HepG2 (cell line): ENCODE data around the gene RRAD. TPM values are rescaled to one million over a fixed set of nuclear protein-coding genes. Genes with fewer than 3 reads are reported as not detected.

Source experiments
- ATM ChIP-seq: fragments of 450-650 bp; IDR thresholded peaks from 2 replicates; pipeline ENCODE4 v1.7.1; 2017; ENCODE audit warnings: mild to moderate bottlenecking, borderline replicate concordance
- BRCA1 ChIP-seq: sonication (generic); formaldehyde crosslinking; IDR thresholded peaks from 2 replicates; pipeline ENCODE4 v1.4.0; 2020; ENCODE audit warnings: missing genetic modification reagents
- BRF2 ChIP-seq: sonication (generic); formaldehyde crosslinking; IDR thresholded peaks from 2 replicates; pipeline ENCODE4 v1.8.1; 2022; ENCODE audit warnings: mild to moderate bottlenecking, missing genetic modification reagents
- DR1 ChIP-seq: sonication (generic); formaldehyde crosslinking; IDR thresholded peaks from 2 replicates; pipeline ENCODE4 v1.8.0; 2021; ENCODE audit warnings: mild to moderate bottlenecking, missing genetic modification reagents, inconsistent platforms
- FUBP1 ChIP-seq: sonication (generic); formaldehyde crosslinking; IDR thresholded peaks from 2 replicates; pipeline ENCODE4 v1.5.1; 2020; ENCODE audit warnings: missing genetic modification reagents, mild to moderate bottlenecking, borderline replicate concordance
- JARID2 ChIP-seq: sonication (generic); formaldehyde crosslinking; IDR thresholded peaks from 2 replicates; pipeline ENCODE4 v1.8.1; 2023; ENCODE audit warnings: missing genetic modification reagents, inconsistent platforms; ENCODE audit not compliant: insufficient replicate concordance
- LBX2 ChIP-seq: sonication (generic); formaldehyde crosslinking; IDR thresholded peaks from 2 replicates; pipeline ENCODE4 v1.5.0; 2020; ENCODE audit warnings: missing genetic modification reagents, mild to moderate bottlenecking, borderline replicate concordance
- MXD3 ChIP-seq: IDR thresholded peaks from 2 replicates; pipeline ENCODE4 v1.6.1; 2016; ENCODE audit warnings: mild to moderate bottlenecking, missing biosample characterization, missing genetic modification reagents
- NFIC ChIP-seq: IDR thresholded peaks from 2 replicates; pipeline ENCODE4 v1.6.1; 2012; ENCODE audit warnings: mild to moderate bottlenecking, low read length, inconsistent platforms
- NR0B2 ChIP-seq: sonication (generic); formaldehyde crosslinking; IDR thresholded peaks from 2 replicates; pipeline ENCODE4 v1.4.0; 2020; ENCODE audit warnings: mild to moderate bottlenecking, missing genetic modification reagents
- ZFP36 ChIP-seq: fragments of 150-350 bp; IDR thresholded peaks from 2 replicates; pipeline ENCODE4 v1.6.1; 2018; ENCODE audit warnings: borderline replicate concordance, low read length, low read depth; ENCODE audit not compliant: partially characterized antibody
- ZFP41 ChIP-seq: sonication (generic); formaldehyde crosslinking; IDR thresholded peaks from 2 replicates; pipeline ENCODE4 v1.4.0; 2020; ENCODE audit warnings: mild to moderate bottlenecking, missing genetic modification reagents, borderline replicate concordance
- ZMYM2 ChIP-seq: sonication (generic); formaldehyde crosslinking; IDR thresholded peaks from 2 replicates; pipeline ENCODE4 v1.8.0; 2022; ENCODE audit warnings: mild to moderate bottlenecking, missing genetic modification reagents
- ZNF124 ChIP-seq: sonication (generic); formaldehyde crosslinking; IDR thresholded peaks from 2 replicates; pipeline ENCODE4 v1.4.0; 2020; ENCODE audit warnings: missing genetic modification reagents
- ZNF496 ChIP-seq: sonication (generic); formaldehyde crosslinking; IDR thresholded peaks from 2 replicates; pipeline ENCODE4 v1.8.1; 2023; ENCODE audit warnings: mild to moderate bottlenecking, moderate library complexity, missing genetic modification reagents; ENCODE audit not compliant: insufficient replicate concordance
- polyA plus RNA-seq, 8 experiments: library from polyadenylated mRNA; depleted of rRNA in 3 of 8; stranded (reverse) in 7 of 8; unstranded in 1 of 8; fragments of >200 nt; fragmentation: Illumina TruSeq in 4 of 8; extraction: Trizol in 4 of 8; gene quantifications; 2 replicates each; pipeline versions ENCODE4 v1.2.1 to v1.2.3, GENCODE V29; 2011 to 2016; ENCODE audit warnings: low read depth in 4 of 8, missing spikeins in 1 of 8, mixed read lengths in 1 of 8; ENCODE audit not compliant: insufficient read depth in 1 of 8
- total RNA-seq, 5 experiments: library from RNA; depleted of rRNA; stranded (reverse); fragments of >200 nt; fragmentation: Illumina TruSeq; extraction: Trizol; gene quantifications; 2 replicates each; pipeline ENCODE4 v1.2.3, GENCODE V29; 2016; ENCODE audit warnings: low read depth in 1 of 5
- TF ChIP-seq, protein P1 (sequence below): sonication (generic); formaldehyde crosslinking; IDR thresholded peaks from 2 replicates; pipeline ENCODE4 v1.5.1; 2020; ENCODE audit warnings: mild to moderate bottlenecking, missing genetic modification reagents
- TF ChIP-seq, protein P2 (sequence below): sonication (generic); formaldehyde crosslinking; IDR thresholded peaks from 2 replicates; pipeline ENCODE4 v1.5.0; 2020; ENCODE audit warnings: mild to moderate bottlenecking, missing genetic modification reagents

RRAD gene
- total and polyA plus RNA-seq, 2 of the 13 experiments (the other 11 are each of a cell fraction or from before 2014, with no cell fraction given): 0.80 to 1.1 TPM

- TF ChIP-seq, protein P1, sequence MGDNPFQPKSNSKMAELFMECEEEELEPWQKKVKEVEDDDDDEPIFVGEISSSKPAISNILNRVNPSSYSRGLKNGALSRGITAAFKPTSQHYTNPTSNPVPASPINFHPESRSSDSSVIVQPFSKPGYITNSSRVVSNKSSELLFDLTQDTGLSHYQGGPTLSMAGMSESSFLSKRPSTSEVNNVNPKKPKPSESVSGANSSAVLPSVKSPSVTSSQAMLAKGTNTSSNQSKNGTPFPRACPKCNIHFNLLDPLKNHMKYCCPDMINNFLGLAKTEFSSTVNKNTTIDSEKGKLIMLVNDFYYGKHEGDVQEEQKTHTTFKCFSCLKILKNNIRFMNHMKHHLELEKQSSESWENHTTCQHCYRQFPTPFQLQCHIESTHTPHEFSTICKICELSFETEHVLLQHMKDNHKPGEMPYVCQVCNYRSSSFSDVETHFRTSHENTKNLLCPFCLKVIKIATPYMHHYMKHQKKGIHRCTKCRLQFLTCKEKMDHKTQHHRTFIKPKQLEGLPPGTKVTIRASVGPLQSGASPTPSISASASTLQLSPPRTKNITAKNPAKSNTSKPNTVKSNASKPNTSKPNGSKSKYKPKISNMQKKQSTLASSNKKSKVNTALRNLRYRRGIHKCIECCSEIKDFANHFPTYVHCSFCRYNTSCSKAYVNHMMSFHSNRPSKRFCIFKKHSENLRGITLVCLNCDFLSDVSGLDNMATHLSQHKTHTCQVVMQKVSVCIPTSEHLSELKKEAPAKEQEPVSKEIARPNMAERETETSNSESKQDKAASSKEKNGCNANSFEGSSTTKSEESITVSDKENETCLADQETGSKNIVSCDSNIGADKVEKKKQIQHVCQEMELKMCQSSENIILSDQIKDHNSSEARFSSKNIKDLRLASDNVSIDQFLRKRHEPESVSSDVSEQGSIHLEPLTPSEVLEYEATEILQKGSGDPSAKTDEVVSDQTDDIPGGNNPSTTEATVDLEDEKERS (CRISPR knock-in tag): peak; percentile 82
- TF ChIP-seq ZMYM2 (CRISPR knock-in tag) (peak; percentile 84), ZFP36 (no peak), ZNF496 (CRISPR knock-in tag) (no peak), LBX2 (CRISPR knock-in tag) (peak; percentile 49), MXD3 (CRISPR knock-in tag) (peak; percentile 84), FUBP1 (CRISPR knock-in tag) (no peak), BRCA1 (peak; percentile 95), DR1 (CRISPR knock-in tag) (peak; percentile 93), NFIC (no peak), JARID2 (CRISPR knock-in tag) (peak; percentile 90), ZNF124 (CRISPR knock-in tag) (peak; percentile 68; the same call in 1 of the 2 replicates), NR0B2 (CRISPR knock-in tag) (peak; percentile 92), BRF2 (CRISPR knock-in tag) (peak; percentile 32; the same call in 1 of the 2 replicates), ATM (no peak), ZFP41 (CRISPR knock-in tag) (peak; percentile 84; the same call in 1 of the 2 replicates)
- TF ChIP-seq, protein P2, sequence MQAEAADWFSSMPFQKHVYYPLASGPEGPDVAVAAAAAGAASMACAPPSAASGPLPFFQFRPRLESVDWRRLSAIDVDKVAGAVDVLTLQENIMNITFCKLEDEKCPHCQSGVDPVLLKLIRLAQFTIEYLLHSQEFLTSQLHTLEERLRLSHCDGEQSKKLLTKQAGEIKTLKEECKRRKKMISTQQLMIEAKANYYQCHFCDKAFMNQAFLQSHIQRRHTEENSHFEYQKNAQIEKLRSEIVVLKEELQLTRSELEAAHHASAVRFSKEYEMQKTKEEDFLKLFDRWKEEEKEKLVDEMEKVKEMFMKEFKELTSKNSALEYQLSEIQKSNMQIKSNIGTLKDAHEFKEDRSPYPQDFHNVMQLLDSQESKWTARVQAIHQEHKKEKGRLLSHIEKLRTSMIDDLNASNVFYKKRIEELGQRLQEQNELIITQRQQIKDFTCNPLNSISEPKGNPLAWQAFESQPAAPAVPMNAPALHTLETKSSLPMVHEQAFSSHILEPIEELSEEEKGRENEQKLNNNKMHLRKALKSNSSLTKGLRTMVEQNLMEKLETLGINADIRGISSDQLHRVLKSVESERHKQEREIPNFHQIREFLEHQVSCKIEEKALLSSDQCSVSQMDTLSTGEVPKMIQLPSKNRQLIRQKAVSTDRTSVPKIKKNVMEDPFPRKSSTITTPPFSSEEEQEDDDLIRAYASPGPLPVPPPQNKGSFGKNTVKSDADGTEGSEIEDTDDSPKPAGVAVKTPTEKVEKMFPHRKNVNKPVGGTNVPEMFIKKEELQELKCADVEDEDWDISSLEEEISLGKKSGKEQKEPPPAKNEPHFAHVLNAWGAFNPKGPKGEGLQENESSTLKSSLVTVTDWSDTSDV: peak; percentile 51
These were observed 9.0 kb upstream of the RRAD start, which contains the start of gene CIAO2B (continued) for GRCh38 chr16:66934138-66934838.
